KG1 (cell line): ENCODE results near the gene UBE2Q1.

Experiments used
- DNase-seq: peaks from one replicate; lab custom pipeline; 2025; lab: John Stamatoyannopoulos, UW

Gene UBE2Q1

GRCh38 chr1:154577346-154578057 lies 19.0 kb upstream of the UBE2Q1 start:
- DNase-seq: no peak

- no peak for DNase-seq
Observed at GRCh38 chr1:154575951-154576566, 17.6 kb upstream of the UBE2Q1 start.

DNA sequence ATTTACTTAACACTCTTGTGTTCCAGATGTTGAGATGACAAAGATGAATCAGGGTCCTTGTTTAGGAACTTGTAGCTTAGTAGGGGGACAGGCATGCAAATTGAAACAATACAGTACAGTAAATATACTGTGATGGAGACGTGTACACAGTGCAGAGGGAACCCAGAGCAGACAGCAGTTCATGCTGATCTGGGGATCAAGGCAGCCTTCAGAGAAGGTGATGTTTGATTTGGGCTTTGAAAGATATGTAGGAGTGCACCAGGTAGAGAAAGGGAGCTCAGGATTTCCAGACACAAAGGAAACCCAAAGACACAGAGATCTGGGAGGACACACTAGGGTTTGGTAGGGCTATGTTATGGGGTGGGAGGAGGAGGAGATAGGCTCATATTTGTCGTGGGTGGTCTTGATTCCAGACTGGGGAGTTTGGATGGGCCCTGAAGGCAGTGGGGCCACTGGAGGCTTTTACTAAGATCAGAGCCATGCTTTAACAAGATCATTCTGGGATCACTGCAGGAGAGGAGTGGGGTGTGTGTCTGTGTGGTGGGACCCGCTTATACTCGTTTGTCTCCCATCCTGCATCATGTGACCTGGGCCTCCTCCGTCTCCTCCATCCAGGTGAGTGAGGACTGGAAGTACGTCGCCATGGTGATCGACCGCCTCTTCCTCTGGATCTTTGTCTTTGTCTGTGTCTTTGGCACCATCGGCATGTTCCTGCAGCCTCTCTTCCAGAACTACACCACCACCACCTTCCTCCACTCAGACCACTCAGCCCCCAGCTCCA lies 16.9 kb upstream of the UBE2Q1 start:
- no peak for DNase-seq

GRCh38 chr1:154574716-154575115 lies 16.3 kb upstream of the UBE2Q1 start:
- no peak for DNase-seq

DNA sequence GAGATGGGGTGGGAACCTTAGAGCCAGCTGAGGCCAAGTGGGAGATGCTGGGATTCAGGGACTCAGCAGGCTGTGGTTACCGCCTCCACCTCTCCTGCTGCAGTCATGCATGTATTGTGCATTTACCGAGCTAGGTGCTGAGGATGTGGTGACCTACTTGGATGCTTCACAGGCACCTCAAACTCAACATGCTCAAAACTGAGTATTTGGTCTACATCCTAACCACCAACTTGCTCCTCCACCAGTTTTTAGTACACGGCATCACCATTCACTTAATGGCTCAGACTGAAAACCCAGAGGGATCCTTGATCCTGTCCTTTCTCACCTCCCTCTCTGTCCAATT lies 14.7 kb upstream of the UBE2Q1 start:
- DNase-seq: no peak

GRCh38 chr1:154572468-154573167 lies 14.2 kb upstream of the UBE2Q1 start:
- no peak for DNase-seq

- no peak for DNase-seq
Observed at GRCh38 chr1:154571964-154572288, 13.5 kb upstream of the UBE2Q1 start.

GRCh38 chr1:154571244-154571963 lies 12.9 kb upstream of the UBE2Q1 start:
- DNase-seq: no peak

- DNase-seq: no peak
Observed at GRCh38 chr1:154568157-154568815, 9.8 kb upstream of the UBE2Q1 start.

GRCh38 chr1:154567386-154568156 lies 9.1 kb upstream of the UBE2Q1 start, which contains the start of gene CHRNB2:
Gene CHRNB2 (plus strand): TSS chr1:154567778. CDS start chr1:154568045, 267 bp downstream.
- no peak for DNase-seq

GRCh38 chr1:154565876-154566275 lies 7.4 kb upstream of the UBE2Q1 start:
- no peak for DNase-seq

- peak; percentile 81 for DNase-seq
Observed at GRCh38 chr1:154559466-154560044, 1.1 kb upstream of the UBE2Q1 start.

GRCh38 chr1:154558720-154559465 lies 431 bp upstream of the UBE2Q1 start:
- DNase-seq: peak; percentile 95

DNA sequence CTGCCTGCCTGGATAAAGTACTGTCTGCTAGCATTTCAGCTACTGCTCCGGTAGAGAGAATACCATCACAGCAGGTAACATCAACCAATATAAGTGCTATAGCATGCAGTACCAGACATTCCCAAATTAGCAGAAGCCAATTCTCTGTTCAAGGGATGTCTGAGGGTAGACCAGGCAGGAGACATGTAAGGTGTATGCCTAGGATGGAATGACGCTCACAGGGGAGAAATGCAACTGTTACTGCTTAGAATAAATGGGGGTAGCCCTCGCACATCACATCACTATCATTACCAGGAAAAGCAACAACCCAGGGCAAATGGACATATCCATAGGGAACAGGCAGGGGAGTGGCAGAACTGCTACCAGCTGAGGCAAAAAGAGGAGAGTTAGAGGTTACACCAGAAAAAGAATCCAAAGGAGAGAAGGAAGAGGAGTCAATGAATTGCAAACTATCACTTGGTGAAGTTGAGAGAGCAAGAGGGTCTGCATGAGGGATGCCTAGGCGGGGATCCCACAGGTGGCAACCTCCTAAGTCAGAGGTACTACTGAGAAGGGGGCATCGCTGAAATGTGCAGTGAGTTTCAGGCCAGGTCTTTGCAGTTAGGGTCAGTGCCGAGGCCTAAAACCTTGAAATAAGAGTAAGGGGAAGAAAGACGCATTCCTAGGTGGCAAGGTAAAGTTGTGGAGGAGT lies 1.1 kb downstream of the UBE2Q1 start:
- no peak for DNase-seq

GRCh38 chr1:154556422-154556821 lies 2.0 kb downstream of the UBE2Q1 start:
- no peak for DNase-seq

- DNase-seq: no peak
Observed at GRCh38 chr1:154553056-154554030, 5.1 kb downstream of the UBE2Q1 start.

DNA sequence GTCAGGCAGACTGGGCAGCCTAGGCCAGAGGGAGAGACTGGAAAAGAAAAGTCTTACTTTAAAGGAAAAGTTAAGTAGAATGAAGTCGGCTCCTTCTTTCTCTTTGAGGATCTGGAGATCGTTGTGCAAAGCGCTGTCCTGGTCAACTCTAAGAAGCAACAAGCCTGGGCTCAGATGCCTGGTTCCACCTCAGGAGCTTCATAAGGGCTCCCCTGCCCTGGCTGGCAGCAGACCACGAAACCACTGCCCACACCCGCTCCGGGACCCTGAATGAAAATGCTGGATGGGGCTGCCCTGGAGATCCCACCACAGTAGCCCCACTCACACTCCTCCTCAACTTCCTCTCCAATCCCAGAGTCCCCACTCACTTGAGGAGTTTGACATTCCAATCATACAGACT lies 6.4 kb downstream of the UBE2Q1 start:
- DNase-seq: no peak

DNA sequence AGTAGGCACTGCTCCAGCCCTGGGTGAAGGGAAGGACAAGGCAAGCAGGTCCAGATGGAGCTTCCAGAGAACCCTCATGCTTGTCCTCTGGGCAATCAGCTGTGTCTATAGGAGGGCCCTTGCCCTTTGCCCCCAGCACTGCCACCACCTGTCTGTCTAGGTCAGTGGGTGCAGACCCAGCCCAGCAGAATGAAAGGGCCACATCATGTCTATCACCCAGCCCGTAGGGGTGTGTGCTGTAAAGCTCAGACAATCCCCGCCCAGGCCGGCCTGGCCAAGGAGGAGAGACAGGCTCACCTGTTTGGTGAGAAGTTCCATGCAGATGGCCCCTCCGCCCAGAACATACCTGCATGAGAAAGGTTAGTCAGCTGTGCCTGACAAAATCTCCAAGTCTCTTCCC lies 7.0 kb downstream of the UBE2Q1 start:
- DNase-seq: no peak
